Activated CD4-positive, alpha-beta T cell treated with anti-CD3 and anti-CD28 coated beads for 4 hours (primary cell): ENCODE data around the gene EMX1.

Experiments used
- DNase-seq, 2 donors: peaks; one replicate each; pipeline ENCODE4 v3.0.0-alpha.2; 2020

Gene EMX1

DNA sequence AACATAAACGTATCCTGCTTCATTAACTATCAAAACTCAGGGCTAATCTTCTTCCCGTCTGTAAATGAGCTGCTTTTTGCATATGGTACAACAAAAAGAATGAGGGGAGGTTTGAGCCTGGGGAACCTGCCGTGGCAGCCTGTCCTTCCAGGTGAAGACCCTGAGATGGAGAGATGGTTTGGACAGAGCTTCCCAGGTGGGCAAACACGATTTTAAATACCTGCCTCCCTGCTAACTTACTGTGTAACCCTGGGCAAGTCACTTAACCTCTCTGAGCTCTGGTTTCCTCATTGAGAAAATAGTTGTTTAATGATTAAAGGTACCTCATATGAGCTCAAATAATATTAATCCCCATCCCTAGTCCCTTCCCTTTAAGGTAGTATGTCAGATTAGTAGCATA, 9.0 kb downstream of the EMX1 start:
- DNase-seq: no peak

GRCh38 chr2:72926811-72927465, 9.6 kb downstream of the EMX1 start:
- no peak for DNase-seq

- no peak for DNase-seq
These were observed 10.6 kb downstream of the EMX1 start for GRCh38 chr2:72927619-72928550.

DNA sequence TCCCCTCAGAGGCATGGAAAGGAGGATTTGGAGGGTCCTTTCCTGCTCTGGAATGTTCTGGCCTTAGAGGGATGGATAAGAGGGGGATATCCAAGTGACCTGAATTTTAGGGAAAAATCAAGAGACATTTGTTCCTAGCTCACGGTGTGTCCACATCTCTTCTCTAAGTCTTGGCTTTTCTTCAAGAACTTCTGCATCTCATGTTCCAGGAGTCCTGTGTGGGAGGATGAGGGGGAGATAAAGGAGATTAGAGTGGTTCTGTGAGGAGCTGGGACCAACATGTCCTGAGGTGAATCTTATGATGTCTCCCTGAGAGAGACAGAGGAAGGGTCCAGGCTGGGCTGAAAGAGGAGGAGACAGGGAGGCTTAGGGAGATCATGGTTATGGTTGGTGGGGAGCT, 11.7 kb downstream of the EMX1 start:
- no peak for DNase-seq

- no peak for DNase-seq
These were observed 14.1 kb downstream of the EMX1 start for GRCh38 chr2:72931280-72931910.

- DNase-seq: no peak
These were observed 14.9 kb downstream of the EMX1 start for GRCh38 chr2:72932045-72932740.

DNA sequence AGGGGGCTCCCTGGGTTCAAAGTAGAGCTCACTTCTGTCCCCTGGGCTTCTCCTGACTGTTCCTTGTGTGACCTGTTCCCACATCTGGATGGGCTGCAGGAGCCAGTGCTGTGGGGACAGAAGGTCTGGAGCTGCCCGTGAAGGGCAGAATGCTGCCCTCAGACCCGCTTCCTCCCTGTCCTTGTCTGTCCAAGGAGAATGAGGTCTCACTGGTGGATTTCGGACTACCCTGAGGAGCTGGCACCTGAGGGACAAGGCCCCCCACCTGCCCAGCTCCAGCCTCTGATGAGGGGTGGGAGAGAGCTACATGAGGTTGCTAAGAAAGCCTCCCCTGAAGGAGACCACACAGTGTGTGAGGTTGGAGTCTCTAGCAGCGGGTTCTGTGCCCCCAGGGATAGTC, 15.5 kb downstream of the EMX1 start:
- DNase-seq: no peak

DNA sequence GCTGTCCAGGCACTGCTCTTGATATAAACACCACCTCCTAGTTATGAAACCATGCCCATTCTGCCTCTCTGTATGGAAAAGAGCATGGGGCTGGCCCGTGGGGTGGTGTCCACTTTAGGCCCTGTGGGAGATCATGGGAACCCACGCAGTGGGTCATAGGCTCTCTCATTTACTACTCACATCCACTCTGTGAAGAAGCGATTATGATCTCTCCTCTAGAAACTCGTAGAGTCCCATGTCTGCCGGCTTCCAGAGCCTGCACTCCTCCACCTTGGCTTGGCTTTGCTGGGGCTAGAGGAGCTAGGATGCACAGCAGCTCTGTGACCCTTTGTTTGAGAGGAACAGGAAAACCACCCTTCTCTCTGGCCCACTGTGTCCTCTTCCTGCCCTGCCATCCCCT, 15.9 kb downstream of the EMX1 start:
- DNase-seq: no peak

DNA sequence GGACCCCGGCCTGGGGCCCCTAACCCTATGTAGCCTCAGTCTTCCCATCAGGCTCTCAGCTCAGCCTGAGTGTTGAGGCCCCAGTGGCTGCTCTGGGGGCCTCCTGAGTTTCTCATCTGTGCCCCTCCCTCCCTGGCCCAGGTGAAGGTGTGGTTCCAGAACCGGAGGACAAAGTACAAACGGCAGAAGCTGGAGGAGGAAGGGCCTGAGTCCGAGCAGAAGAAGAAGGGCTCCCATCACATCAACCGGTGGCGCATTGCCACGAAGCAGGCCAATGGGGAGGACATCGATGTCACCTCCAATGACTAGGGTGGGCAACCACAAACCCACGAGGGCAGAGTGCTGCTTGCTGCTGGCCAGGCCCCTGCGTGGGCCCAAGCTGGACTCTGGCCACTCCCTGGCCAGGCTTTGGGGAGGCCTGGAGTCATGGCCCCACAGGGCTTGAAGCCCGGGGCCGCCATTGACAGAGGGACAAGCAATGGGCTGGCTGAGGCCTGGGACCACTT, 16.4 kb downstream of the EMX1 start:
- no peak for DNase-seq

DNA sequence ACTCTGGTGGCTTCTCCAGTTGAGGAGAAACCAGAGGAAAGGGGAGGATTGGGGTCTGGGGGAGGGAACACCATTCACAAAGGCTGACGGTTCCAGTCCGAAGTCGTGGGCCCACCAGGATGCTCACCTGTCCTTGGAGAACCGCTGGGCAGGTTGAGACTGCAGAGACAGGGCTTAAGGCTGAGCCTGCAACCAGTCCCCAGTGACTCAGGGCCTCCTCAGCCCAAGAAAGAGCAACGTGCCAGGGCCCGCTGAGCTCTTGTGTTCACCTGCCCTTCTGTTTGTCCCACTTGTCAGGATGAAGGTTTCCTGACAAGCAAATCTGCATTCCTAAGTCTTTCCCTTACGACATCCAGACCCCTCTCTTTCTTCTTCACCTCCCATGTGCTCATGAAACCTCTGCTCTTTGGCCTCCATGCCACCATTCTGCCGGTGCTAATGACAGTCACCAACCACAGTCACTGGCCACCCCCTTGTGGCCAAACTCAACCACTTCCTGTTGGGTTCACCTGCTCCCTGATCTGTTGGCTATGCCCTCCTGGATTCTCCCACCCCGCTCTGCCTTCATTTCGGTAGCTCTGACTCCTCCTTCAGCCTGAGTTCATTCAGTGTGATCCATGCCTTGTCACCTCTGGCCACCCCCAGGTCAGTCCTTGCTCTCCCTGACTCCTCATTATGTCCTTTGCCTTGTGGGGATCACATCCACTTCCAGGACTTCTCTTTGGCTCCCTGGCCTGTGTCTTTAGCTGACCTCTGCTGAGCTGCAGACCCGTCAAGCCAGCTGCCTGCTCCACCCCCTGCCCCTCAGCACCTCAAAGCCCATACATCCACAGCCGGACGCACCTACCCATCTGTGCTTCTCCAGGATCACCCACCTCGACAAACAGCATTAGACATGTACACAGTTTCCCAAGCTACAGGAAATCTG, 17.6 kb downstream of the EMX1 start:
- DNase-seq: no peak

DNA sequence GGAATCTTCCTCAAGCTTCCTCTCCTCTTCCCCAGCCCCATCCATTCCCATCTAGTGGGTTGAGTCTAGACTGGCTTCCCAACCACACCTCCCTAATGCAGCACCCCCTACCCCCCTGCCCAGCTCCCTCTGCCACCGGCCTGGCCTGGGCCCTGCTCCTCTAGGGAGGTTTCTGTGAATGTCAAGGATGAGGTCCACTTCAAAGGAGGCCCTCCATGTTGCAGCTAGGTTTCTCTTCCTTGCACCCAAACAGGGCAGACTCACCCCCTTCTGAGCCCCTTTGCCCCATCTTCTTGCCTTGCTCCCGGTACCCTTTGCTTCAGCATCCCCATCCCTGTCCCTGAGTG, 18.3 kb downstream of the EMX1 start:
- DNase-seq: no peak

DNA sequence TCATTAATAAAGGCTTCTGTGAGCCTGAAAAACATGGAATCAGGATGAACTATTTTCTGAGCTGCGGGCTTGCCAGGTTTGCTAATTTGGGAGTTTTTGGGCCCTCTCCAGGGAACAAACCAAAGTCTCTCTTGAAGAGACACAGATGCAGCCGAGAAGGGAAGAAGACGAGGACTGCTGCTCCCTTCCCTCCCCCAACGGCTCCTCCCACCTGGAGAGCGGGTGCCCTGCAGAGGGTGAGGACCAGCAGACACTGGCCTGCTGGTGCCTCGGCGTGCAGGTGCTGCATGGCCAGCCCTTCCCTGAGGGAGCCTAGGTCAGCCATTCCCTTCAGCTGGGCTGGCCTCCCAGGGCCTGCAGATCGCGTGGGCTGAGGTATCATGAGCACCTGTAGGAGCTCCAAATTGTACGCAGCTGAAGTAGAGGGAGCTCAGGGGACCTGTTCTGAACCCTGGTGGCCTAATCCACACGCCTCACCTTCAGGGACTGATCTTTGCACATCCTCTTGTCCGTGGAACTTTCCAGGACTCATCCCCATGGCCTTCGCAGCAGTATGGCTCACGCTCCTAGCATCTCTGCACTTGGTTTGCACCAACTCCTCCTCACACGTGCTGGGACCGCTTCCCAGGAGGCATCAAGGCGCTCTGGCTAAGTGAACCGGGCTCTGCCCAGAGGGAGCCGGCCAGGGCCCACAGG, 19.5 kb downstream of the EMX1 start:
- DNase-seq: no peak

- no peak for DNase-seq
These were observed 20.0 kb downstream of the EMX1 start for GRCh38 chr2:72937356-72937669.

DNA sequence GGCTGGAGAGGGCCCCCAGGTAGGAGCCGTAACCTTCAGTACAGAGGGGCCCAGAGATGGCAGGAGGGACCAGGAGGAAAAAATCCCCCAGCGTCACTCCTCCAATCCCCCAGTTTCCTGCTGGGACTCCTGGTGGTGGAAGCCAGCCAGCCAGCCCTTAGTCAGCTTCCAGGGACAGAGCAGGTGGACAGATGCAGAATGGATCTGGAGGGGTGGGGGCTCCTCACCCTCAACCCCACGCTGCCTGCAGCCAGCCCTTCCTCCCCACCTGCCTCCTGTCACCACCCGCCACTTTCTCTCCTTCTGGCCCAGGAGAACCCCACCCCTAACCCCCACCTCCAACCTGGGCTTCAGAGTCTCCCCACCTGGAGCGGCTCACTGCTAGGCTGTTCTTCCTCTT, 21.1 kb downstream of the EMX1 start:
- DNase-seq: no peak

DNA sequence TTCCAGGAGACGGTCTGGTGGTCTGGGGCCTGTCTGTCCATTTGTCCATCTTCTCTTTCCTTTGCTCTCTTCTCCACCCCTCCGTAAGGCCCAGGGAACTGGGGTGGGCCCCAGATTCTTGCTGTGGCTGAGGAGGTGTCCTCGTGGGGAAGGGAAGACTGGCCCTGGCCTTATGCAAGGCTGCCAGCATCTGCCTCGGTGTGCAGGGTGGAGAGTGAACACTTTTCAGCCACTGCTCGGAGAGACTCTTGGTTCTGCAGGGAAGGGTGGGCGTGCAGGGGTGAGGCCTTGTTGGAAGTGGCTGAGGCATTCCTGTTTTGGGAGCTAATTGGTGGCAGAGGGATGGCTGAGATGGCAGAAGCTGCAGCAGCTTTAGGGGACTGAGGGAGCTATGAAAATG, 23.0 kb downstream of the EMX1 start:
- DNase-seq: no peak

DNA sequence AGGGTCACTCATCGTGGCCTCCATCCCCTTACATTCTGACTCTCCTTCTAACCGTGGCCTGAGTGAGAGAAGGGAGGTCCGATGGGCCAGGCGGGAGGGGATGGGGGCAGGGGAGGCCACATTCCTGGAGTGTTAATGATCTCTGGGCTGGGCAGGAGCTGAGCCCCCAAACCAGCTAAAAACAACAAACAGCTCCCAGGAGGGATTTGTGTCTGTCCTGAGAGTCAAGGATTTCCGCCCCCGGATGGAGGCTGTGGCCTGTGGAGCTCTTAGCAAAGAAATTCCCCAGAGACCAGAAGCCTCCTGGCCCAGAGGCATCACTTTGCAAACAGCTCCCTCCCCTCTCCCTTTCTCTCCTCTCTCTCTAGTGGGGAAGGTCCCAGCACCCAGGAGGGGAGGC, 23.5 kb downstream of the EMX1 start:
- no peak for DNase-seq

- DNase-seq: no peak
These were observed 25.0 kb downstream of the EMX1 start for GRCh38 chr2:72942293-72942692.

DNA sequence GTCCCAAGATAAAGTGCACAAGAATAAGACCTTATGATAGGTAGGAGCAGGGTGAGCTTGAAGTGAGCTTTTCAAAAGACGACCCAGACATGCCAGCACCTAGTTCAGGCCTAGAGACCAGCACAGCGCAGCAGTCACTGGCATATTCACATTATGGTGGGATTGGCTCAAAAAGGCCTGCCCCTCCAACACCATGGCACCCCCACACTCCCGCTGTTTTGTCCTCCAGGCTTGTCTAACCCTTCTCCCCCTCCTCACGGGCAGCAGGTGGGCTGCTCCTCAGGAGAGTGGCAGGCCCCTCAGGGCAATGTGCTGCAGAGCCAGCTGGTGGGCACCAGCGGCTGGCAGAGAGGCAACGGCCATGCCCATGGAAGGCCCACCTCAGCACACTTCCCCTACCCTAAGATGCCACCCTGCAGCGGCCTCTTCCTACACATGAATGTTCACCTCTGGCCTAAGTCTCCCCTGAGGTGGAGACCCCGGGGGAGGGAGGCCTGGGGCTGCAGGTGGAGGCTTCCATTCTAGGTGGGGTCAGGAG, 25.6 kb downstream of the EMX1 start:
- no peak for DNase-seq

DNA sequence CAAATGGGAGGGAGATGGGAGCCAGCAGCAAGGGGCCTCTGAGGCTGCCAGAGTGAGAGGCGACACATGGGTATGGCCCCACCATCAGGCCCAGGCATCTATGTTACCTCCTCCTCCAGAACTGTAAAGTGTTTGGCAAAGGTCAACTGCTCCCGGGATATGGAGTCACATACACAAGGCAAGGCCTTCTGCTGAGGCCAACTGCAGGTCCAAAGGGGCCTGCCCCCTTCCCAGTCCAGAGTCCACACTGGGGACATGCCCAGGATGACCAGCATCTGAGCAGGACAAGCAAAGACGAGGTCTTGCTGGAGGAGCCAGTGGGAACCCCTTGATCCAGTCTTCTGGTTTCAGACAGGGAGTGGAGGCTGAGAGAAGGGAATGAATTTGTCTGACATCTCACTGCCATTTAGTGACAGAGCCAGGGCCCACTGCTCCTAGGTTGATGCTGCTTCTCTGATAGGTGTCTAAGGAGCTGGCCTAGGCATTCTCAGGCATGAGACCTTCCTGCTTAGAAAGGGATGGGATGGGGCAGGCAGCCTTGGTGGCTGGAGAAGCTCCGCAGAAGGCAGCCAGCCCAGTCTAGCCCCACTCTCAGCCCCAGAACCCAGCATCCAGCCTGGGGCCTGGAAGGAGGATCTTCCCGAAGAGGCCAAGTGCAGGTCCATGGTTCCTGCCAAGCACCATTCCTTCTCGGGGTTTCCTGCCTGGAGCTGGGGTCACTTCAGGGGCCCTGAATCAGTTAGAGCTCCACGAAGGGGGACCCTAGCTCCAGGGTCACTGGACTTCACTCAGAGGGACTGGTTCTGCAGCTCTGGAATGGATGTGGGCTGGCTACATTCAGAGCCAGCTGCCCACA, 26.4 kb downstream of the EMX1 start:
- no peak for DNase-seq

DNA sequence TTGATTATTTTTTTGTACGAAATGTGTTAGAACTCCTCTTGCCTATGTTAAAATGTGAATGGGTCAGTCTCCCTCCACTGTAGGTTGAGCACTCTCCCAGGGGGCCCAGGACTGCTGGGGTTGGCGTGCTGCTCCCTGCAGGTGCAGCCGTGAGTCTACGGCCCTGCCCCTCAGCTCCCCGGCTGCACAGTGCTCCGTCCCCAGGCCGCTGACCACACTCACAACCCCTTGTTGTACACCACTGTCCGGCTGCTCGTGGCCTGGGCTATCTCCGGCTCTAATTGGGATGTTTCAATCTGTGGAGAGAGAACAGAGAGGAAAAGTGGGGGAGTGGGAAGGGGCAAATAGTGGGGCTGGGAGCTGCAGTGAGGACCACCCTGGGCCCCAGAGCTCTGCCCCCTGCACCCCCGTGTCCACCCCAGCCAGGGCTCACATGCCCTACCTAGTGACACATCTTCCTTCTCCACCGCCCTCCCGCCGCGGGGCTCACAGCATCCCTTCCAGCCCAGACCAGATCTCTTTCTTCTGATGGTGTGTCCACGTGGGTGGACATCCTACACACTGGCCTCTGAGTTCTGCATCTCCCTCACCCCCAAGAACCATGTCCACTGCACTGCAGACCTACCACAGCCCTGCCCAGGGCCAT, 27.6 kb downstream of the EMX1 start:
- no peak for DNase-seq
